HepG2 (cell line): ENCODE measurements around the gene TMEM200C. TPM values are rescaled to one million over a fixed set of nuclear protein-coding genes. Genes with fewer than 3 reads are reported as not detected.
A peak's percentile ranks its signal among the peaks of the same experiment; 100 is the strongest.

Experiments used
- ATF3 ChIP-seq: sonication (generic); formaldehyde crosslinking; IDR thresholded peaks from 2 replicates; pipeline ENCODE4 v1.4.0; 2020; ENCODE audit warnings: missing genetic modification reagents
- EZH2 ChIP-seq: conservative IDR thresholded peaks from 2 replicates; pipeline ENCODE4 v1.6.1; 2012; ENCODE audit warnings: mild to moderate bottlenecking, low read depth, low read length, moderate library complexity
- FOXC1 ChIP-seq: sonication (generic); formaldehyde crosslinking; IDR thresholded peaks from 2 replicates; pipeline ENCODE4 v1.8.0; 2022; ENCODE audit warnings: mild to moderate bottlenecking, missing genetic modification reagents, borderline replicate concordance
- HNRNPLL ChIP-seq: fragments of 200-400 bp; formaldehyde crosslinking; IDR thresholded peaks from 2 replicates; pipeline ENCODE4 v1.6.1; 2017; ENCODE audit warnings: mild to moderate bottlenecking, low read depth, low read length; ENCODE audit not compliant: poor library complexity, severe bottlenecking
- HOXA3 ChIP-seq: sonication (generic); formaldehyde crosslinking; IDR thresholded peaks from 2 replicates; pipeline ENCODE4 v1.5.0; 2020; ENCODE audit warnings: missing genetic modification reagents
- MAX ChIP-seq: IDR thresholded peaks from 2 replicates; pipeline ENCODE4 v1.6.1; 2012; ENCODE audit warnings: inconsistent platforms
- MYPOP ChIP-seq: sonication (generic); formaldehyde crosslinking; IDR thresholded peaks from 2 replicates; pipeline ENCODE4 v1.8.1; 2023; ENCODE audit warnings: mild to moderate bottlenecking, moderate library complexity, missing genetic modification reagents
- NFKB2 ChIP-seq: sonication (generic); formaldehyde crosslinking; IDR thresholded peaks from 2 replicates; pipeline ENCODE4 v1.4.0; 2020; ENCODE audit warnings: missing genetic modification reagents, borderline replicate concordance
- NFKBIZ ChIP-seq: IDR thresholded peaks from 2 replicates; pipeline ENCODE4 v1.6.1; 2018; ENCODE audit warnings: missing genetic modification reagents, missing compliant biosample characterization
- NR0B2 ChIP-seq: sonication (generic); formaldehyde crosslinking; IDR thresholded peaks from 2 replicates; pipeline ENCODE4 v1.4.0; 2020; ENCODE audit warnings: mild to moderate bottlenecking, missing genetic modification reagents
- TEAD2 ChIP-seq: sonication (generic); formaldehyde crosslinking; IDR thresholded peaks from 2 replicates; pipeline ENCODE4 v1.9.0; 2021; ENCODE audit warnings: missing genetic modification reagents
- TFDP1 ChIP-seq: IDR thresholded peaks from 2 replicates; pipeline ENCODE4 v1.6.1; 2016; ENCODE audit warnings: missing compliant biosample characterization, missing genetic modification reagents, borderline replicate concordance
- UBTF ChIP-seq: sonication (generic); formaldehyde crosslinking; IDR thresholded peaks from 2 replicates; pipeline ENCODE4 v1.4.0; 2020; ENCODE audit warnings: mild to moderate bottlenecking, missing genetic modification reagents
- XRCC5 ChIP-seq: fragments of 200-400 bp; formaldehyde crosslinking; optimal IDR thresholded peaks from 2 replicates; pipeline ENCODE3; 2017; ENCODE audit warnings: mild to moderate bottlenecking, low read length
- ZBTB7B ChIP-seq: sonication (generic); formaldehyde crosslinking; IDR thresholded peaks from 2 replicates; pipeline ENCODE4 v1.4.0; 2020; ENCODE audit warnings: missing genetic modification reagents
- ZNF143 ChIP-seq: sonication (generic); formaldehyde crosslinking; IDR thresholded peaks from 2 replicates; pipeline ENCODE4 v1.4.0; 2020; ENCODE audit warnings: missing genetic modification reagents
- ZNF431 ChIP-seq: sonication (generic); formaldehyde crosslinking; IDR thresholded peaks from 2 replicates; pipeline ENCODE4 v1.9.0; 2022; ENCODE audit warnings: missing genetic modification reagents, low read depth, mild to moderate bottlenecking, borderline replicate concordance
- ZNF513 ChIP-seq: sonication (generic); formaldehyde crosslinking; conservative IDR thresholded peaks from 2 replicates; pipeline ENCODE4 v1.5.0; 2020; ENCODE audit warnings: missing genetic modification reagents
- ZNF564 ChIP-seq: sonication (generic); formaldehyde crosslinking; IDR thresholded peaks from 2 replicates; pipeline ENCODE4 v1.8.1; 2023; ENCODE audit warnings: mild to moderate bottlenecking, missing genetic modification reagents
- ZNF777 ChIP-seq: sonication (generic); formaldehyde crosslinking; IDR thresholded peaks from 2 replicates; pipeline ENCODE4 v1.4.0; 2020; ENCODE audit warnings: missing genetic modification reagents
- ZSCAN21 ChIP-seq: sonication (generic); formaldehyde crosslinking; IDR thresholded peaks from 2 replicates; pipeline ENCODE4 v1.8.0; 2022; ENCODE audit warnings: mild to moderate bottlenecking, missing genetic modification reagents, moderate library complexity, borderline replicate concordance
- polyA plus RNA-seq, 8 experiments: library from polyadenylated mRNA; depleted of rRNA in 3 of 8; stranded (reverse) in 7 of 8; unstranded in 1 of 8; fragments of >200 nt; fragmentation: Illumina TruSeq in 4 of 8; extraction: Trizol in 4 of 8; gene quantifications; 2 replicates each; pipeline versions ENCODE4 v1.2.1 to v1.2.3, GENCODE V29; 2011 to 2016; ENCODE audit warnings: low read depth in 4 of 8, missing spikeins in 1 of 8, mixed read lengths in 1 of 8; ENCODE audit not compliant: insufficient read depth in 1 of 8
- total RNA-seq, 5 experiments: library from RNA; depleted of rRNA; stranded (reverse); fragments of >200 nt; fragmentation: Illumina TruSeq; extraction: Trizol; gene quantifications; 2 replicates each; pipeline ENCODE4 v1.2.3, GENCODE V29; 2016; ENCODE audit warnings: low read depth in 1 of 5

The TMEM200C gene
- total and polyA plus RNA-seq, 2 of the 13 experiments (the other 11 are each of a cell fraction or from before 2014, with no cell fraction given): 0.04 TPM; not detected in 1

GRCh38 chr18:5890331-5891183, 4.8 kb downstream of the TMEM200C start (continued):
- TF ChIP-seq ZNF513 (CRISPR knock-in tag) (no peak), MYPOP (0 out of 2 replicates have a peak, but pooled peaks have one; percentile 40), NFKBIZ (CRISPR knock-in tag) (no peak), HOXA3 (peak; percentile 37; the same call in 1 of the 2 replicates), ZNF431 (peak; percentile 43), EZH2 (0 out of 2 replicates have a peak, but pooled peaks have one; percentile 14), ATF3 (CRISPR knock-in tag) (no peak), XRCC5 (peak; percentile 35), NR0B2 (CRISPR knock-in tag) (peak; percentile 79; the same call in 1 of the 2 replicates), HNRNPLL (peak; percentile 19), MAX (peak; percentile 66), ZNF143 (CRISPR knock-in tag) (peak; percentile 24; the same call in 1 of the 2 replicates), UBTF (CRISPR knock-in tag) (peak; percentile 44; the same call in 1 of the 2 replicates), TFDP1 (peak; percentile 49; the same call in 1 of the 2 replicates), FOXC1 (CRISPR knock-in tag) (peak; percentile 76; the same call in 1 of the 2 replicates), NFKB2 (CRISPR knock-in tag) (peak; percentile 46; the same call in 1 of the 2 replicates), ZNF564 (CRISPR knock-in tag) (peak; percentile 42; the same call in 1 of the 2 replicates), ZSCAN21 (CRISPR knock-in tag) (0 out of 2 replicates have a peak, but pooled peaks have one; percentile 51), ZNF777 (CRISPR knock-in tag) (peak; percentile 96), TEAD2 (CRISPR knock-in tag) (no peak), ZBTB7B (CRISPR knock-in tag) (0 out of 2 replicates have a peak, but pooled peaks have one; percentile 58)
